GM23338 (cell line): ENCODE measurements around the gene CFAP74. TPM values are rescaled to one million over a fixed set of nuclear protein-coding genes. Genes with fewer than 3 reads are reported as not detected.

Experiments
- ATAC-seq: fragments of 200-7000 bp; cut with Tn5 transposase; 3 replicates; pipeline ENCODE4 v1.9.1; 2020
- DNase-seq: peaks from one replicate; pipeline ENCODE4 v3.0.0-alpha.2; 2015; ENCODE audit warnings: low spot score
- H2AFZ ChIP-seq: fragments of 200-600 bp; sonication (generic); 2 replicates; pipeline ENCODE4 v1.8.0; 2016; ENCODE audit warnings: antibody characterized with exemption, mild to moderate bottlenecking, moderate library complexity
- H3F3A ChIP-seq: fragments of 200-600 bp; sonication (generic); replicated peaks from 2 replicates; pipeline ENCODE4 v1.8.0; 2017; ENCODE audit warnings: antibody characterized with exemption, mixed run types, low read depth
- H3K27ac ChIP-seq: fragments of 200-600 bp; sonication (generic); 2 replicates; pipeline ENCODE4 v1.6.1; 2016; ENCODE audit warnings: low read depth
- H3K27me3 ChIP-seq: fragments of 200-600 bp; sonication (generic); 2 replicates; pipeline ENCODE4 v1.8.0; 2016; ENCODE audit warnings: mild to moderate bottlenecking, mixed run types, moderate library complexity; ENCODE audit not compliant: insufficient read depth
- H3K36me3 ChIP-seq: fragments of 200-600 bp; sonication (generic); 2 replicates; pipeline ENCODE4 v1.8.0; 2016; ENCODE audit warnings: mild to moderate bottlenecking; ENCODE audit not compliant: insufficient read depth
- H3K4me1 ChIP-seq: fragments of 200-600 bp; sonication (generic); 2 replicates; pipeline ENCODE4 v1.8.0; 2016; ENCODE audit warnings: mild to moderate bottlenecking, moderate library complexity; ENCODE audit not compliant: insufficient read depth
- H3K4me2 ChIP-seq: fragments of 200-600 bp; sonication (generic); 2 replicates; pipeline ENCODE4 v1.7.1; 2017; ENCODE audit warnings: mixed run types
- H3K4me3 ChIP-seq: fragments of 200-600 bp; sonication (generic); 2 replicates; pipeline ENCODE4 v1.6.1; 2016; ENCODE audit warnings: mixed run types
- H3K79me2 ChIP-seq: fragments of 200-600 bp; sonication (generic); replicated peaks from 2 replicates; pipeline ENCODE4 v1.8.0; 2017; ENCODE audit warnings: mild to moderate bottlenecking; ENCODE audit not compliant: insufficient read depth
- H3K9me2 ChIP-seq: fragments of 200-600 bp; sonication (generic); 2 replicates; pipeline ENCODE4 v1.8.0; 2017; ENCODE audit not compliant: insufficient read depth
- H4K20me1 ChIP-seq: fragments of 200-600 bp; sonication (generic); replicated peaks from 2 replicates; pipeline ENCODE4 v1.8.0; 2017; ENCODE audit warnings: mild to moderate bottlenecking; ENCODE audit not compliant: insufficient read depth
- H3K27ac Mint-ChIP-seq: 2 replicates; pipeline ENCODE4 v1.8.0; 2020; ENCODE audit warnings: inconsistent platforms, mild to moderate bottlenecking, moderate library complexity, mixed read lengths
- H3K27me3 Mint-ChIP-seq: 3 replicates; pipeline ENCODE4 v1.8.0; 2022; ENCODE audit warnings: low read depth, mild to moderate bottlenecking, moderate library complexity, mixed read lengths, inconsistent platforms; ENCODE audit not compliant: insufficient read depth, poor library complexity
- H3K36me3 Mint-ChIP-seq: 3 replicates; pipeline ENCODE4 v1.8.0; 2021; ENCODE audit warnings: low read depth, mild to moderate bottlenecking, inconsistent platforms, moderate library complexity, mixed read lengths
- H3K4me1 Mint-ChIP-seq: 3 replicates; pipeline ENCODE4 v1.8.0; 2020; ENCODE audit warnings: mild to moderate bottlenecking, inconsistent platforms, mixed read lengths
- H3K4me3 Mint-ChIP-seq: 3 replicates; pipeline ENCODE4 v1.8.0; 2021; ENCODE audit warnings: moderate library complexity, mild to moderate bottlenecking, inconsistent platforms, mixed read lengths
- H3K9me3 Mint-ChIP-seq: 3 replicates; pipeline ENCODE4 v1.8.0; 2020; ENCODE audit warnings: moderate library complexity, mild to moderate bottlenecking, inconsistent platforms, mixed read lengths
- CREB1 ChIP-seq: fragments of 250-450 bp; sonication (Bioruptor Pico); IDR thresholded peaks from 2 replicates; pipeline ENCODE4 v1.5.0; 2020; ENCODE audit warnings: low read depth, mild to moderate bottlenecking, moderate library complexity
- EZH2phosphoT487 ChIP-seq: fragments of 200-600 bp; sonication (generic); IDR thresholded peaks from one replicate; pipeline ENCODE4 v1.8.1; 2018; ENCODE audit warnings: antibody characterized with exemption; ENCODE audit not compliant: unreplicated experiment
- JUNB ChIP-seq: IDR thresholded peaks from one replicate; pipeline ENCODE4 v1.6.1; 2016; ENCODE audit warnings: antibody characterized with exemption; ENCODE audit not compliant: unreplicated experiment
- NANOG ChIP-seq: IDR thresholded peaks from 2 replicates; pipeline ENCODE4 v1.6.1; 2016; ENCODE audit warnings: antibody characterized with exemption, borderline replicate concordance
- REST ChIP-seq: IDR thresholded peaks from one replicate; pipeline ENCODE4 v1.6.1; 2018; ENCODE audit warnings: antibody characterized with exemption; ENCODE audit not compliant: unreplicated experiment
- ZNF114 ChIP-seq: fragments of 250-450 bp; sonication (Bioruptor Pico); IDR thresholded peaks from 2 replicates; pipeline ENCODE4 v1.5.0; 2020; ENCODE audit warnings: mild to moderate bottlenecking, moderate library complexity
- ZNF331 ChIP-seq: fragments of 250-450 bp; sonication (Bioruptor Pico); IDR thresholded peaks from 2 replicates; pipeline ENCODE4 v1.5.0; 2020; ENCODE audit warnings: low read depth, mild to moderate bottlenecking, moderate library complexity
- polyA plus RNA-seq: library from polyadenylated mRNA; unstranded; fragments of >200 nt; fragmentation: Nextera tagmentation; extraction: Ambion mirVana; gene quantifications from 2 replicates; pipeline ENCODE4 v1.2.1, GENCODE V29; 2016
- total RNA-seq: library from RNA; depleted of rRNA; stranded (reverse); fragments of >200 nt; shearing (Covaris generic); gene quantifications from 2 replicates; pipeline ENCODE4 v1.2.3, GENCODE V29; 2014

Gene CFAP74
- total and polyA plus RNA-seq, 2 experiments from 2014 or later: 0.21 TPM; not detected in 1

GRCh38 chr1:1938613-1939295, 64.8 kb downstream of the CFAP74 start:
- Histone ChIP-seq H3K4me3 (no peak overlapping the region), H3F3A (0 out of 2 replicates have a peak, but pooled peaks cover 3% of the 10 kb centered on the region), H4K20me1 (no peaks in the 10 kb centered on the region), H3K4me2 (no peak overlapping the region), H2AFZ (no peak overlapping the region), H3K4me1 (no peaks in the 10 kb centered on the region), H3K9me2 (0 out of 2 replicates have a peak, but pooled peaks cover 2% of the 10 kb centered on the region), H3K79me2 (no peaks in the 10 kb centered on the region), H3K27ac (no peak overlapping the region), H3K36me3 (no peaks in the 10 kb centered on the region), H3K27me3 (no peaks in the 10 kb centered on the region)
- DNase-seq (no peak), ATAC-seq (no peak)
- H3K27me3 Mint-ChIP-seq: peaks cover 14% of the 10 kb centered on the region
- H3K4me3 Mint-ChIP-seq: no peak overlapping the region
- peaks cover 2% of the 10 kb centered on the region; the same call in 2 of the 3 replicates for H3K4me1 Mint-ChIP-seq
- H3K9me3 Mint-ChIP-seq: peaks cover 9% of the 10 kb centered on the region; the same call in 2 of the 3 replicates
- no peak overlapping the region for H3K27ac Mint-ChIP-seq
- no peak for TF ChIP-seq NANOG
- H3K36me3 Mint-ChIP-seq: no peaks in the 10 kb centered on the region

GRCh38 chr1:1938276-1938573, 65.4 kb downstream of the CFAP74 start:
- Histone ChIP-seq H3K4me2 (no peak overlapping the region), H4K20me1 (no peaks in the 10 kb centered on the region)

GRCh38 chr1:1937549-1938275, 65.9 kb downstream of the CFAP74 start:
- Histone ChIP-seq H2AFZ (no peak overlapping the region), H3K4me3 (no peak overlapping the region)
- ATAC-seq: no peak

More at GRCh38 chr1:1938276-1938573, 65.4 kb downstream of the CFAP74 start:
- Histone ChIP-seq H2AFZ (no peak overlapping the region), H3F3A (0 out of 2 replicates have a peak, but pooled peaks cover 7% of the 10 kb centered on the region), H3K9me2 (0 out of 2 replicates have a peak, but pooled peaks cover 3% of the 10 kb centered on the region), H3K27me3 (no peaks in the 10 kb centered on the region), H3K4me3 (no peak overlapping the region), H3K36me3 (no peaks in the 10 kb centered on the region), H3K27ac (no peak overlapping the region), H3K4me1 (no peaks in the 10 kb centered on the region), H3K79me2 (no peaks in the 10 kb centered on the region)
- no peaks in the 10 kb centered on the region; the same call in 2 of the 3 replicates for H3K4me1 Mint-ChIP-seq
- no peak for DNase-seq
- H3K27ac Mint-ChIP-seq: no peak overlapping the region
- H3K9me3 Mint-ChIP-seq: peaks cover 9% of the 10 kb centered on the region; the same call in 2 of the 3 replicates
- no peaks in the 10 kb centered on the region for H3K36me3 Mint-ChIP-seq
- TF ChIP-seq EZH2phosphoT487 (no peak), ZNF331 (CRISPR knock-in tag) (no peak), JUNB (no peak), CREB1 (no peak), ZNF114 (CRISPR knock-in tag) (no peak), NANOG (no peak)
- H3K4me3 Mint-ChIP-seq: no peak overlapping the region
- ATAC-seq: no peak
- peaks cover 10% of the 10 kb centered on the region for H3K27me3 Mint-ChIP-seq

More at GRCh38 chr1:1937549-1938275, 65.9 kb downstream of the CFAP74 start:
- no peak for TF ChIP-seq REST
- Histone ChIP-seq H3K27ac (no peak overlapping the region), H3K79me2 (no peaks in the 10 kb centered on the region), H3K4me2 (no peak overlapping the region), H3K4me1 (no peaks in the 10 kb centered on the region), H4K20me1 (no peaks in the 10 kb centered on the region), H3K9me2 (0 out of 2 replicates have a peak, but pooled peaks cover 3% of the 10 kb centered on the region), H3K36me3 (no peaks in the 10 kb centered on the region), H3K27me3 (no peaks in the 10 kb centered on the region), H3F3A (0 out of 2 replicates have a peak, but pooled peaks cover 7% of the 10 kb centered on the region)
- no peaks in the 10 kb centered on the region; the same call in 2 of the 3 replicates for H3K4me1 Mint-ChIP-seq
- H3K9me3 Mint-ChIP-seq: peaks cover 9% of the 10 kb centered on the region; the same call in 2 of the 3 replicates
- no peak overlapping the region for H3K27ac Mint-ChIP-seq
- H3K27me3 Mint-ChIP-seq: peaks cover 10% of the 10 kb centered on the region
- H3K36me3 Mint-ChIP-seq: no peaks in the 10 kb centered on the region
- no peak overlapping the region for H3K4me3 Mint-ChIP-seq
- DNase-seq: no peak
